Mucosa of descending colon (tissue), 3 donors: ENCODE results near the gene GATC. TPM values are rescaled to one million over a fixed set of nuclear protein-coding genes. Genes with fewer than 3 reads are reported as not detected.

ENCODE experiments used
- ATAC-seq: fragments of 200-7000 bp; cut with Tn5 transposase; one replicate; pipeline ENCODE4 v1.9.1; 2020; ENCODE audit warnings: mild to moderate bottlenecking, moderate library complexity
- DNase-seq, 3 donors: peaks; one replicate each; pipeline ENCODE4 v3.0.0-alpha.2; 2020
- H3K36me3 ChIP-seq: fragments of 200-600 bp; one replicate; pipeline ENCODE4 v1.8.0; 2021; ENCODE audit warnings: low read depth, mild to moderate bottlenecking
- H3K4me1 ChIP-seq: fragments of 200-600 bp; one replicate; pipeline ENCODE4 v1.8.0; 2021; ENCODE audit warnings: low read depth, mild to moderate bottlenecking
- H3K4me3 ChIP-seq: fragments of 200-600 bp; one replicate; pipeline ENCODE4 v1.8.0; 2021; ENCODE audit warnings: mild to moderate bottlenecking
- H3K9me3 ChIP-seq: fragments of 200-600 bp; one replicate; pipeline ENCODE4 v1.8.0; 2021; ENCODE audit warnings: mild to moderate bottlenecking
- intact Hi-C, 2 donors: fragments of 100-400 bp; cut with DNase I in 1 of 2; cut with micrococcal nuclease in 1 of 2; formaldehyde crosslinking; loops; one replicate each; pipeline versions ENCODE4 v1.11.0 to v1.11.1; 2022; cut with DNase I, micrococcal nuclease
- total RNA-seq, 3 donors: library from RNA; stranded (reverse); fragmentation: NEBNext Ultra II Directional in 2 of 3; extraction: Animal tissue kit (Norgen Biotek cat#: 25700) in 2 of 3; gene quantifications; one replicate each; pipeline versions ENCODE4 v1.2.1 to v1.2.4, GENCODE V29; 2021 to 2023
- TF ChIP-seq, protein P1 (sequence below): fragments of 200-600 bp; IDR thresholded peaks from one replicate; pipeline ENCODE4 v1.8.0; 2022; ENCODE audit warnings: antibody characterized with exemption, mild to moderate bottlenecking
- donor health status: DM: no; HTN: no; CAD: no; lungs with moderate emphysema.
- donor health status: DM: no; HTN: no; CAD: no.
- donor health status: DM: no; HTN: yes; CAD: no.

GATC gene
- total RNA-seq, 3 donors from 2014 or later: 20.6 to 29.5 (median 26.8) TPM

DNA sequence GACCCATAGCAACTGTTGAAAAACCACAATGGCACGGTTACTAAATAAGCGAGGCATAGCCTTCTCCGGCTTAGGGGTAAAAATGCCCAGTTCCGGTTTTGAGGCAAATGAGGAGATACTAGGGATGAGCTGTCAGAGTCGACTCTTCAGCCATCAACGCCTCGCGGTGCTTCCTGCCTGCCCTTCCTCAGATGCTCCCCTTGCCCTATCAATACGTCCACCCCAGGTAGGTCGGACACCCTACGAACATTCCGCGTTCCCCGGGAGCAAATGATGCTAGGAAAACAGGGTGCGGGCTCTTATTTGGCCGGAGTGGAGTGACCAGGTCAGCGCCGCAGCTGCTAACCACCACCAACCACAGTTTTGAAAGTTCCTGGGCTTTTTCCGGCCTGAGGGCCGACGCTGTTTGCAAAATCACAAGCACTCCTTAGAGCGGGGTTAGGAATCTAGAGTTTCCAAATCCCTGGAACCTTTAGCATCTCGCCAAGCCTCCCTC is 22.1 kb downstream of the GATC start:
- DNase-seq: peak; percentile 27 to 59 (median 54)
- peak; percentile 3 for ATAC-seq
- peaks cover 10% of the 10 kb centered on the region for H3K4me1 ChIP-seq

DNA sequence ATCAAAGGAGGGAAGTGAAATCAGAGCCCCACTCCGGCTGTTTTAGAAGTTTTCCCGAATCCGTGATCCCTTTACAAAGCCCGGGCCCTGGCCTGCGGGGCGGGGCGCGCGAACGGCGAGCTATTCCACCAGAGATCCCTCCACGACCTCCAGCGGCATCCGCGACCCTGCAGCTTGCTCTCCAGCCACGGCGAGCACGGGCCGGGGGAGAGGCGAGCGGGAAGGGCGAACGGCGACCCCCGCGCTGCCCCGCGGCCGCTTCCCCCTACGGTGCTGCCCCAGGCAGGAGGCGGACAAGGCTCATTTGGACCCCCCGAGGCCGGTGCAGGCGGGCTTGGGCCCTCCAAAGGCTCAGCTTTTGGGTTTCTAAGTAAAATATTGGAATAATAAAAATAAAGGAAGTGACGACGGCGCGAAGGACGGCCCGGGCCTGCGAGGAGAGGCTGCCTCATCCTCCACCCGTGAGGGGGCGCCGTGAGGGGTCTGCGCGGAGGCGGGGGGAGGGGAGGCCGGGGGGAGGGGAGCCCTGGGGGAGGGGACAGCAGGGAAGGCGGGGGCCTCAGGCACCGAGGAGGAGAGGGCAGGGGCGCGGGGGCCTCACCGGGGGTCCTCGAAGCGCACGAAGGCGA is 22.7 kb downstream of the GATC start:
- peaks cover under 1% of the 10 kb centered on the region for H3K36me3 ChIP-seq
- TF ChIP-seq, protein P1, sequence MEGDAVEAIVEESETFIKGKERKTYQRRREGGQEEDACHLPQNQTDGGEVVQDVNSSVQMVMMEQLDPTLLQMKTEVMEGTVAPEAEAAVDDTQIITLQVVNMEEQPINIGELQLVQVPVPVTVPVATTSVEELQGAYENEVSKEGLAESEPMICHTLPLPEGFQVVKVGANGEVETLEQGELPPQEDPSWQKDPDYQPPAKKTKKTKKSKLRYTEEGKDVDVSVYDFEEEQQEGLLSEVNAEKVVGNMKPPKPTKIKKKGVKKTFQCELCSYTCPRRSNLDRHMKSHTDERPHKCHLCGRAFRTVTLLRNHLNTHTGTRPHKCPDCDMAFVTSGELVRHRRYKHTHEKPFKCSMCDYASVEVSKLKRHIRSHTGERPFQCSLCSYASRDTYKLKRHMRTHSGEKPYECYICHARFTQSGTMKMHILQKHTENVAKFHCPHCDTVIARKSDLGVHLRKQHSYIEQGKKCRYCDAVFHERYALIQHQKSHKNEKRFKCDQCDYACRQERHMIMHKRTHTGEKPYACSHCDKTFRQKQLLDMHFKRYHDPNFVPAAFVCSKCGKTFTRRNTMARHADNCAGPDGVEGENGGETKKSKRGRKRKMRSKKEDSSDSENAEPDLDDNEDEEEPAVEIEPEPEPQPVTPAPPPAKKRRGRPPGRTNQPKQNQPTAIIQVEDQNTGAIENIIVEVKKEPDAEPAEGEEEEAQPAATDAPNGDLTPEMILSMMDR: no peak
- H3K4me3 ChIP-seq: peak overlapping the region; percentile 85
- DNase-seq (peak; percentile 45 to 65 (median 58)), ATAC-seq (peak; percentile 50)
- no peaks in the 10 kb centered on the region for H3K9me3 ChIP-seq
- H3K4me1 ChIP-seq: peaks cover 10% of the 10 kb centered on the region
- intact Hi-C loops: no loop called here

More for the DNA sequence above, 22.1 kb downstream of the GATC start:
- Histone ChIP-seq H3K4me3 (peak overlapping the region; percentile 85), H3K9me3 (no peaks in the 10 kb centered on the region), H3K36me3 (peaks cover 3% of the 10 kb centered on the region)
- TF ChIP-seq, protein P1: no peak
- intact Hi-C loops: no loop called here

DNA sequence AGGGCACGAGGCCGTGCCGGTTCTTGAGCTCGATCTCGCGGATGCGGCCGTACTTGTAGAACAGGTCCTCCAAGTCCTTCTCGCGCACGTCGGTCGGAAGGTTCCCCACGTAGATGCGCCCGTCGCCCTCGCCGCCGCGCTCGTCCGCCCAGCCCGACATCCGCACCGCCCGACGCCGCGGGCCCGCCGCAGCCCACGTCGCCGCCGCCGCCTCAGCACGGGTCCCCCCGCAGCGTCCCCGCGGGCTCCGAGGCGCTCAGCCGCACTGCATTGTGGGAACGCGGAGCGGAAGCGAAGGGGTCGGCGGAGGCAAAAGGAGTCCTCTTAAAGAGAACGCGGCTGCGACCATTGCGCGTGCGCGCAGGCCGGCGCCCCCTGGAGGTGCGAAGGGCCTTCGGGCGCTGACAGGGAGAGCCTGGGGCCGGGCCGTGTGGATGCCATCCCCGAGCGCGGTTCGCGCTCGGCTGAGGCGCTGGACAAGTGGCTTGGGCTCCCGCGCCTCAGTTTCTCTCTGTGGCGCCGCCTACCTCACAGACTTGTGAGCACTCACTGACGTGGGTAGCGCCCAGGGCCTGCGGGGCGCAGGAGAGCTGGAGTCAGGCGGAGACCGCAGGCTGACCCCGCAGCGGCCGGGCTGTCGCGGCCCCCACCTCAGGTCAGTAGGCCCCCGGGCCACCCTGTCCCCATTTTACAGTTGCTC is 23.4 kb downstream of the GATC start, which contains the start of gene SRSF9:
Gene SRSF9, minus strand, starts transcription at position 299 of the 700 bp plus-strand sequence. Its CDS starts 139 bp downstream, at position 160.
- peaks cover 10% of the 10 kb centered on the region for H3K4me1 ChIP-seq

DNA sequence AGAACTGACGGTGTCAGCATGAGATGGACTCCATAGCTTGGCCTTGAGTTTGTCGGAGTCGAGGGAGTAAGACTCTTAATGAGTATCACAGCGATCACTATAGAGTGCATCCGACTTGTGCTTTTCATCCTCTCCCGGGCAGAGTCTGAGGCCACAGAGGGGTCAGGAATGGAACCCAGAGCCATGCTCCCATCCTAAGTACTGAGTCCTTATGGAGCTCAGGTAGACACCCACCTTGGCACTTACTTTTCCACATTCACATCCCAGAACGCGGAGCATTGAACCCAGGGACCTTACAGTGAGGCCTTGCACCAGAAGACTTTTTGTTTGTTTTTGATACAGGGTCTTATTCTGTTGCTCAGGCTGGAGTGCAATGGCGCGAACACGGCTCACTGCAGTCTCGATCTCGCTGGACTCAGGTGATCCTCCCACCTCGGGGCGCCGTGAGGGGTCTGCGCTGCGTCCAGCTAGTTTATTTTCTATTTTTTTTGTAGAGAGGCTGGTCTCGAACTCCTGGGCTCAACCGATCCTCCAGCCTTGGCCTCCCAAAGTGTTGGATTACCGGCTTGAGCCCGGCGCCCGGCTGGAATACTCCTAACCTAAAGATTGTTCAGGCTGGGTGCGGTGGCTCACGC is 24.0 kb downstream of the GATC start:
- intact Hi-C loops: no loop called here
- peak; percentile 26 for ATAC-seq

More for the DNA sequence above, 23.4 kb downstream of the GATC start, which contains the start of gene SRSF9:
- intact Hi-C loops: no loop called here
- TF ChIP-seq, protein P1: peak; percentile 96
- ATAC-seq: peak; percentile 96
- H3K36me3 ChIP-seq: no peaks in the 10 kb centered on the region
- H3K4me3 ChIP-seq: peak within 1 kb of the TSS; percentile 85
- peak; percentile 95 to 97 (median 97) for DNase-seq
- H3K9me3 ChIP-seq: no peaks in the 10 kb centered on the region

DNA sequence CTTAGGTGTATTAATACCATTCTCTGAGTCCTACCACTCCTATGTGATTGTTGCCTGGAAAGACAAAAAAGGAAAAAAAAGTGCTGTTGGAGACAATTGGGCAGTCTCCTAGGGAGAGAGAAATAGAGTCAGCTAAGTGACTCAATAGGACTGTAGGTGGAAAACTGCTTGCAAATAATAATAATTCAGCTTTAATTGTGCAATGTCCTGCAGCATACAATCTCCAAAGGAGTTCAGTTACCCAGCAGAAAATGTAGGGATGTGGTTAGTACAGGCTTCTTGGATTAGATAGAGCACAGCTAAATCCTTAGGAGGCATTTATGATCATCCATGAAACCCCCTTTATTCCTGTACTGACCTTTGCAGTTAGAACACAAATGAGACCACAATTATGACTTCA is 26.3 kb downstream of the GATC start:
- Histone ChIP-seq H3K4me3 (no peak overlapping the region), H3K36me3 (no peaks in the 10 kb centered on the region), H3K9me3 (no peaks in the 10 kb centered on the region), H3K4me1 (peaks cover 3% of the 10 kb centered on the region)
- ATAC-seq (no peak), DNase-seq (no peak)
- TF ChIP-seq, protein P1: no peak
- intact Hi-C loops: no loop called here

More for the DNA sequence above, 24.0 kb downstream of the GATC start:
- H3K36me3 ChIP-seq: no peaks in the 10 kb centered on the region
- peak in 1 of 3 donors; percentile 39 for DNase-seq
- H3K4me3 ChIP-seq: peak overlapping the region; percentile 85
- H3K9me3 ChIP-seq: no peaks in the 10 kb centered on the region
- H3K4me1 ChIP-seq: peaks cover 10% of the 10 kb centered on the region
- TF ChIP-seq, protein P1: no peak
